Measurements from ENCODE around the gene ENOX2. TPM values are rescaled to one million over a fixed set of nuclear protein-coding genes. Genes with fewer than 3 reads are reported as not detected.

Gene ENOX2
- total RNA-seq, 1 donor from 2014 or later: 8.1 TPM

DNA sequence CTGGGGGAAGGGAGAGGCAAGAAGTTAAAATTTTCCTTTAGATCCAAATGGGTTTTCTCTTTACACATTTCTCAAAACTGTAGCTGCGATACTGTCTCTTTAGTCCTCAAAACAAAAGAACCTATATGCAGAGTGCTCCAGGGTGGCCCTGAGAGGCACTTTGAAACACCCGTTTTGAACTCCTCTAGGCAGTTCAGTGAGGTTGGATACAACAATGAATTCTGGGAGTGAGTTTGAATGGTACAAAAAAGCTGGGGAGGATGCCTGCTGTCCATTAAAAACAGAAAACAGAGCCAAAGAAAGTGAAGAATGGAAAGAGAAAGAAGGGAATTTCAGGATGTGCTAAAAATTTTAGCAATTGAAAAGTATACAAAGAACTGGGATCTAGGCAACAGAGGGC lies 23.1 kb downstream of the ENOX2 start:
- DNase-seq (ENCODE audit: low read depth): no peak
- H3K4me3 ChIP-seq (ENCODE audit: low read depth, low read length): no peak overlapping the region
- TF ChIP-seq, protein P1, sequence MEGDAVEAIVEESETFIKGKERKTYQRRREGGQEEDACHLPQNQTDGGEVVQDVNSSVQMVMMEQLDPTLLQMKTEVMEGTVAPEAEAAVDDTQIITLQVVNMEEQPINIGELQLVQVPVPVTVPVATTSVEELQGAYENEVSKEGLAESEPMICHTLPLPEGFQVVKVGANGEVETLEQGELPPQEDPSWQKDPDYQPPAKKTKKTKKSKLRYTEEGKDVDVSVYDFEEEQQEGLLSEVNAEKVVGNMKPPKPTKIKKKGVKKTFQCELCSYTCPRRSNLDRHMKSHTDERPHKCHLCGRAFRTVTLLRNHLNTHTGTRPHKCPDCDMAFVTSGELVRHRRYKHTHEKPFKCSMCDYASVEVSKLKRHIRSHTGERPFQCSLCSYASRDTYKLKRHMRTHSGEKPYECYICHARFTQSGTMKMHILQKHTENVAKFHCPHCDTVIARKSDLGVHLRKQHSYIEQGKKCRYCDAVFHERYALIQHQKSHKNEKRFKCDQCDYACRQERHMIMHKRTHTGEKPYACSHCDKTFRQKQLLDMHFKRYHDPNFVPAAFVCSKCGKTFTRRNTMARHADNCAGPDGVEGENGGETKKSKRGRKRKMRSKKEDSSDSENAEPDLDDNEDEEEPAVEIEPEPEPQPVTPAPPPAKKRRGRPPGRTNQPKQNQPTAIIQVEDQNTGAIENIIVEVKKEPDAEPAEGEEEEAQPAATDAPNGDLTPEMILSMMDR (conservative IDR thresholded peaks at IDR 0.05; ENCODE audit: low read depth, low read length): no peak

DNA sequence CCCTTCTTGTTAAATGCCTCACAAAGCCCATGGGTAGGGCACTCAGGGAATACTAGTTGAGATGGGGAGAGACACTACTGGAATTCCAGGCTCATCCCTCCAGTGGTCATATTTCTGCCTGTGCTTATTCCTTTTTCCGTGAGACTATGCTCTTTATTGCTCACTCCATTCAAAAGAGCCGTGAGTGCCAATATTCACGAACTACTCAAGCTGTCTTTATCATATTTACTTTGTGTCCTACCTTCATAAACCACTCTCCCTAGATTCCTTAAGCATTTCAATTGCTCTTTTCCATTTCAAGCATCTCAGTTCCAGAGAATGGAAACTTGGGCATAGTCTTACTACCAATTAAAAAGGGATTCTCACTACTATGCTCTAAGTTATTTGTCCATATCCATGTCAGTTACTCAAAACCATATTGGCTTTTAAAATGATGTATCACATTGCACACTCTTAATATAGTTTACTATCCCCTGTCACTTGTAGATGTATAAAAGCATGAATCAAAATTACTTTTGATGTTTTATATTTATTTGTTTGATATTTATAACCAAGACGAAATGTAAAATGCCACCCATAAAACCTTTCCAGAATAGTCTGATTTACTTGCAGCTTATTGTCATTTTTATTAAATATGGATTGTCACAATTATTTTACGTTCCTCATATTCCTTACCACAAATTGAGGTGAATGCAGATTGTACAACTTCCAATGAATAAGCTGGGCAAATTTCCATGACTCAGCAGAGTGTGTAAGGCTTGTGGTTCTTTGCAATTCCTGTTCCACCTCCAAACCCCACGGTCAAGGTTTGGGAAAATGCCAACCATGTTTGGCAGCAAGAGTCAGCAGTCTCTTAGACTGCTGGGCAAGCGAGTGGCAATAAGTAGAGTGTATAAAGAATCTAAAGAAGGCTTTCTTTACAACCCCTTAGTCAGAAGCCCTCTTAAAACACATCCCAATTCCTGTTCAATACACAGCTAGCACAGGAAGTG lies 24.4 kb downstream of the ENOX2 start:
- H3K4me3 ChIP-seq (ENCODE audit: low read depth, low read length): peak overlapping the region; percentile 13
- TF ChIP-seq, protein P1 (conservative IDR thresholded peaks at IDR 0.05; ENCODE audit: low read depth, low read length): no peak

DNA sequence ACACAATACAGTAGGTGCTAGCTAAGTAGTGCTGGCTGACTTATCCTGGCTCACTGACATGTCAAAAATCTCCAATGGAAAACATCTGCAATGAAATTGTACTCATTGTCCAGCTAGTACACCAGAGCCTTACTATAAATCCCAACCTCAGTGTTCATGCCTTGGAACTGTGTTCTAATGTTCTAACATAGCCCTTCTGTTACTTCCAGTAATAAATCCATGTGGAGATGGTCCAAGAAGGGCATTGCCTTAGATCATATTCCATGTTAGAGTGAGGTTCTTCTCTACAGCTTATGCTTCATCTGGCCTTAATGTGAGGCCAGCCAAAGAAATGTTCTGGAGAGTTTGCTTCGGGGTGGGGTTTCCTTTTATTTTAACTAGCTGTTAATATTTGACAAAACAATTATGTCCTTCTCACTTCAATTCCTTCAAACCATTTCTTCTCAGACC lies 25.1 kb downstream of the ENOX2 start:
- TF ChIP-seq, protein P1 (conservative IDR thresholded peaks at IDR 0.05; ENCODE audit: low read depth, low read length): no peak
- peak; percentile 22 for DNase-seq (ENCODE audit: low read depth)
- H3K4me3 ChIP-seq (ENCODE audit: low read depth, low read length): no peak overlapping the region

More for the DNA sequence above, 24.4 kb downstream of the ENOX2 start:
- DNase-seq (ENCODE audit: low read depth): peak; percentile 73

DNA sequence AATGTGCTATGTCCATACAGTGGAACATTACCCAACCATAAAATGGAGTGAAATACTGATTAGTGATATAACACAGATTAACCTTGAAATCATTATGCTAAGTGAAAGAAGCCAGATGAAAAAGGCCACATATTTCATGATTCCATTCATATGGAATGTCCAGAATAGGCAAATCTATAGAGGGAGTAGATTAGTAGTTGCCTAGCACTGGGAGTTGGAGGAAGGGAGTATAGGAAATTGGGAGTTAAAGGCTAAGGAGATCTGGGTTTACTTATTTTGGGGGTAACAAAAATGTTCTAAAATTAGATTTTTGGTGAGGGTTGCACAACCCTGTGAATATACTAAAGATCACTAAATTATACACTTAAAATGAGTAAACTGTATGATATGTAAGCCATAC lies 26.8 kb downstream of the ENOX2 start:
- H3K4me3 ChIP-seq (ENCODE audit: low read depth, low read length): no peak overlapping the region
- TF ChIP-seq, protein P1 (conservative IDR thresholded peaks at IDR 0.05; ENCODE audit: low read depth, low read length): no peak
- DNase-seq (ENCODE audit: low read depth): no peak

DNA sequence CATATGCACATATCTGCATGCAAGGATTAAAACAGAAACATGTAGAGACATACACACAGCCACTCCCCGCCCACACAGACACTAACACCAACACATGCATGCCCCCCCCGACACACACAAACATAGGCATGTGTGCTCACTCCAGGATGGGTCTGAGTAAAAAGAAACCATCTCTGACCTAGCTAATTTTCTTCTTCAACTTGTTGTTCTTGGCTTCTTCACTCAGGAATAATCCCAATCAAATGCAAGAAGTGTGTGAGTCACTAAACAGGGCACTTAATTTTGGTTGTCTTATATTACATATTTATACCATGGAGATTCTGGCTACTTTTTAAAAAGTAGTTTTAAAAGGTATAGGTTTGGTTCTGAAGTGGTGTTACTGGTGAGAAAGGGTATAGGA lies 28.3 kb downstream of the ENOX2 start:
- no peak for DNase-seq (ENCODE audit: low read depth)
- TF ChIP-seq, protein P1 (conservative IDR thresholded peaks at IDR 0.05; ENCODE audit: low read depth, low read length): no peak
- no peak overlapping the region for H3K4me3 ChIP-seq (ENCODE audit: low read depth, low read length)

DNA sequence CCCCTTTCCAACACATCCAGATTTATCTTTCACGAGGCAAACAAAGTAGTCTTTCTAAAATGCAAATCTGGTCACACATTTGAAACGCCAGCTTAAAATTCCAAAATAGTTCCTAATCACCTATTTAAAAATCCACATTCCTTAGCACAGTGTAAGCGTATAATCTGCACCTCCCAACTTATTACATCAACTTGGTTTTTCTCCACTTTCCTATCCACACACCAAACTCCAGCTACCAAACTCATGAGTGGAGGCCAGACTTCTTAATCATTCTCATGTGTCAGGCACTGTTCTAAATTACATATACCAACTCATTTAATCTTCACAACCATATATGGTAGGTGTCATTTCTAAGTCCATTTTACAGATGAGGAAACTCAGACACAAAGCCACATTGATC lies 33.8 kb downstream of the ENOX2 start:
- H3K4me3 ChIP-seq (ENCODE audit: low read depth, low read length): no peak overlapping the region
- TF ChIP-seq, protein P1 (conservative IDR thresholded peaks at IDR 0.05; ENCODE audit: low read depth, low read length): no peak
- no peak for DNase-seq (ENCODE audit: low read depth)

Data from epithelial cell of proximal tubule (primary cell).